Uterus (tissue), 4 donors: Measurements from ENCODE around the gene MMP21. TPM values are rescaled to one million over a fixed set of nuclear protein-coding genes. Genes with fewer than 3 reads are reported as not detected.

ENCODE experiments used
- DNase-seq, 2 donors: peaks; one replicate each; pipeline ENCODE4 v3.0.0-alpha.2; 2019 to 2020
- H3K27ac ChIP-seq, 2 donors: fragments of 200-600 bp; sonication (generic); 1 replicate in 1 of 2; 2 replicates in 1 of 2; pipeline ENCODE4 v1.5.1; 2016 to 2018
- H3K27me3 ChIP-seq, 2 donors: fragments of 200-600 bp; sonication (generic); one replicate each; pipeline ENCODE4 v1.5.1; 2018 to 2019; ENCODE audit warnings: control low read depth in 1 of 2
- H3K36me3 ChIP-seq, 2 donors: fragments of 200-600 bp; sonication (generic); one replicate each; pipeline ENCODE4 v1.5.1; 2019; ENCODE audit warnings: control low read depth in 1 of 2
- H3K4me1 ChIP-seq, 2 donors: fragments of 200-600 bp; sonication (generic); one replicate each; pipeline ENCODE4 v1.5.1; 2018 to 2019; ENCODE audit warnings: control low read depth in 1 of 2
- H3K4me3 ChIP-seq, 2 donors: fragments of 200-600 bp; sonication (generic); 1 replicate in 1 of 2; 2 replicates in 1 of 2; pipeline ENCODE4 v1.5.1; 2018 to 2019; ENCODE audit warnings: mild to moderate bottlenecking in 1 of 2
- H3K9me3 ChIP-seq, 2 donors: fragments of 200-600 bp; sonication (generic); one replicate each; pipeline ENCODE4 v1.5.1; 2019; ENCODE audit warnings: control low read depth in 1 of 2
- CTCF ChIP-seq, 4 experiments: fragments of 200-600 bp in 2 of 4; fragments of 450-650 bp in 2 of 4; sonication (generic) in 2 of 4; IDR thresholded peaks; one replicate each; pipeline ENCODE4 v1.5.1; 2016 to 2019; ENCODE audit warnings: antibody characterized with exemption in 4 of 4, mild to moderate bottlenecking in 2 of 4, moderate library complexity in 1 of 4
- POLR2A ChIP-seq, 2 donors: fragments of 450-650 bp; IDR thresholded peaks; one replicate each; pipeline ENCODE4 v1.6.1; 2016; ENCODE audit warnings: antibody characterized with exemption in 2 of 2, mild to moderate bottlenecking in 1 of 2, moderate library complexity in 1 of 2
- intact Hi-C: fragments of 100-400 bp; cut with DNase I; formaldehyde crosslinking; loops from one replicate; pipeline ENCODE4 v1.15.1; 2023; ENCODE audit warnings: low total_unique reads
- total RNA-seq, 4 donors: library from RNA; depleted of rRNA in 3 of 4; stranded (reverse); fragments of >200 nt in 3 of 4; gene quantifications; one replicate each; pipeline versions ENCODE4 v1.1.0 to v1.2.4, GENCODE V29; 2014 to 2023
- donor health status: DM: yes; HTN: yes; CAD: no.

MMP21 gene
- total RNA-seq, 4 donors from 2014 or later, result 0.21 to 0.48 TPM; not detected in 2

- DNase-seq, result no peak
- Histone ChIP-seq H3K27me3 (no peaks in the 10 kb centered on the region), H3K4me1 (no peaks in the 10 kb centered on the region), H3K36me3 (no peaks in the 10 kb centered on the region), H3K27ac (no peak overlapping the region), H3K9me3 (no peaks in the 10 kb centered on the region), H3K4me3 (no peak overlapping the region)
- TF ChIP-seq CTCF (IDR thresholded peaks at IDR 0.05) (no peak), POLR2A (IDR thresholded peaks at IDR 0.05) (no peak)
- intact Hi-C loops, result no loop called here
Measured at GRCh38 chr10:125783408-125783807, 7.8 kb upstream of the MMP21 start.

- no peak for DNase-seq
- H3K4me1 ChIP-seq, result no peaks in the 10 kb centered on the region
- no peaks in the 10 kb centered on the region for H3K36me3 ChIP-seq
- no peak overlapping the region for H3K27ac ChIP-seq
- H3K27me3 ChIP-seq, result no peaks in the 10 kb centered on the region
- intact Hi-C loops, result no loop called here
- no peaks in the 10 kb centered on the region for H3K9me3 ChIP-seq
- no peak overlapping the region for H3K4me3 ChIP-seq
- TF ChIP-seq POLR2A (IDR thresholded peaks at IDR 0.05) (no peak), CTCF (IDR thresholded peaks at IDR 0.05) (no peak)
Measured at GRCh38 chr10:125782616-125783015, 7.0 kb upstream of the MMP21 start.

- Histone ChIP-seq H3K36me3 (no peaks in the 10 kb centered on the region), H3K4me1 (no peaks in the 10 kb centered on the region), H3K4me3 (no peak overlapping the region), H3K27ac (no peak overlapping the region), H3K9me3 (no peaks in the 10 kb centered on the region), H3K27me3 (no peaks in the 10 kb centered on the region)
- intact Hi-C loops, result no loop called here
- TF ChIP-seq POLR2A (IDR thresholded peaks at IDR 0.05) (no peak), CTCF (IDR thresholded peaks at IDR 0.05) (no peak)
- no peak for DNase-seq
Measured at GRCh38 chr10:125782054-125782453, 6.4 kb upstream of the MMP21 start.

GRCh38 chr10:125781374-125781773, 5.8 kb upstream of the MMP21 start:
- intact Hi-C loops, result no loop called here
- no peaks in the 10 kb centered on the region for H3K27me3 ChIP-seq
- H3K9me3 ChIP-seq, result no peaks in the 10 kb centered on the region
- H3K27ac ChIP-seq, result no peak overlapping the region
- TF ChIP-seq CTCF (IDR thresholded peaks at IDR 0.05) (no peak), POLR2A (IDR thresholded peaks at IDR 0.05) (no peak)
- H3K36me3 ChIP-seq, result no peaks in the 10 kb centered on the region
- no peak overlapping the region for H3K4me3 ChIP-seq
- H3K4me1 ChIP-seq, result no peaks in the 10 kb centered on the region
- no peak for DNase-seq

GRCh38 chr10:125779403-125780327, 4.0 kb upstream of the MMP21 start:
- no peaks in the 10 kb centered on the region for H3K27me3 ChIP-seq
- H3K4me1 ChIP-seq, result no peaks in the 10 kb centered on the region
- no peaks in the 10 kb centered on the region for H3K36me3 ChIP-seq
- H3K4me3 ChIP-seq, result no peak overlapping the region
- no peak for DNase-seq
- H3K9me3 ChIP-seq, result no peaks in the 10 kb centered on the region
- intact Hi-C loops, result no loop called here
- TF ChIP-seq CTCF (IDR thresholded peaks at IDR 0.05) (no peak), POLR2A (IDR thresholded peaks at IDR 0.05) (no peak)
- no peak overlapping the region for H3K27ac ChIP-seq
